B cell (primary cell): ENCODE data around the gene PTPRF.
"Not testable (repeated sequence)": the region's sequence is repeated elsewhere in the genome, so short reads cannot be mapped to it uniquely, and the experiment has no call there.

Source experiments
- EZH2 ChIP-seq: IDR thresholded peaks from 2 replicates; pipeline ENCODE4 v1.6.1; 2012; ENCODE audit warnings: borderline replicate concordance, low read depth, mild to moderate bottlenecking, moderate library complexity, low read length; ENCODE audit not compliant: insufficient read depth, poor library complexity, severe bottlenecking
- TF ChIP-seq, protein P1 (sequence below): fragments of 200-600 bp; IDR thresholded peaks from one replicate; pipeline ENCODE4 v1.8.0; 2022; ENCODE audit warnings: antibody characterized with exemption, mild to moderate bottlenecking

DNA sequence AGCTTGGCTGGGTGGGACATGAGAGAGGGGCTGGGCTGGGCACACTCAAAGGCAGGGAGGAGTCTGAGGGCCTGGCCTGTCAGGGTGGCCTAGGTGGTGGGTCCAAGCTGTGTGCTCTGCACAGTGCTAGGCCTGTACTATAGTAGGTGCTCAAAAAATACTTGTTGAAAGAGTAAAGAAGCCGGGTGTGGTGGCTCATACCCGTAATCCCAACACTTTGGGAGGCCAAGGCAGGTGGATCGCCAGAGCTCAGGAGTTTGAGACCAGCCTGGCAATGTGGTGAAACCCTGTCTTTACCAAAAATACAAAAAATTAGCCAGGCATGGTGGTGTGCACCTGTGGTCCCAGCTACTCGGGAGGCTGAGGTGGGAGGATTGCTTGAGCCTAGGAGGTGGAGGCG is 18.7 kb downstream of the PTPRF start:
- TF ChIP-seq EZH2, result not testable (repeated sequence)
- TF ChIP-seq, protein P1, sequence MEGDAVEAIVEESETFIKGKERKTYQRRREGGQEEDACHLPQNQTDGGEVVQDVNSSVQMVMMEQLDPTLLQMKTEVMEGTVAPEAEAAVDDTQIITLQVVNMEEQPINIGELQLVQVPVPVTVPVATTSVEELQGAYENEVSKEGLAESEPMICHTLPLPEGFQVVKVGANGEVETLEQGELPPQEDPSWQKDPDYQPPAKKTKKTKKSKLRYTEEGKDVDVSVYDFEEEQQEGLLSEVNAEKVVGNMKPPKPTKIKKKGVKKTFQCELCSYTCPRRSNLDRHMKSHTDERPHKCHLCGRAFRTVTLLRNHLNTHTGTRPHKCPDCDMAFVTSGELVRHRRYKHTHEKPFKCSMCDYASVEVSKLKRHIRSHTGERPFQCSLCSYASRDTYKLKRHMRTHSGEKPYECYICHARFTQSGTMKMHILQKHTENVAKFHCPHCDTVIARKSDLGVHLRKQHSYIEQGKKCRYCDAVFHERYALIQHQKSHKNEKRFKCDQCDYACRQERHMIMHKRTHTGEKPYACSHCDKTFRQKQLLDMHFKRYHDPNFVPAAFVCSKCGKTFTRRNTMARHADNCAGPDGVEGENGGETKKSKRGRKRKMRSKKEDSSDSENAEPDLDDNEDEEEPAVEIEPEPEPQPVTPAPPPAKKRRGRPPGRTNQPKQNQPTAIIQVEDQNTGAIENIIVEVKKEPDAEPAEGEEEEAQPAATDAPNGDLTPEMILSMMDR, result not testable (repeated sequence)
